GM10248 (cell line): ENCODE measurements around the gene PLCH1.

Experiments used
- CTCF ChIA-PET: fragments of 300-600 bp; sonication (Branson Sonifier 250); formaldehyde crosslinking; extraction: SDS; loops from one replicate; lab custom pipeline; 2021; ENCODE audit warnings: antibody characterized with exemption; lab: Yijun Ruan, JAX
- POLR2A ChIA-PET: fragments of 350-650 bp; sonication (Branson Sonifier 250); formaldehyde crosslinking; extraction: SDS; loops from one replicate; lab custom pipeline; 2020; ENCODE audit warnings: antibody characterized with exemption; lab: Yijun Ruan, JAX
- DNase-seq: peaks from one replicate; pipeline ENCODE4 v3.0.0; 2012; ENCODE audit errors: extremely low spot score
- TF ChIP-seq, protein P1 (sequence below): IDR thresholded peaks from 2 replicates; pipeline ENCODE4 v1.5.1; 2012; ENCODE audit warnings: mild to moderate bottlenecking, low read depth; ENCODE audit errors: extremely low read depth, missing control alignments, control extremely low read depth

Gene PLCH1

DNA sequence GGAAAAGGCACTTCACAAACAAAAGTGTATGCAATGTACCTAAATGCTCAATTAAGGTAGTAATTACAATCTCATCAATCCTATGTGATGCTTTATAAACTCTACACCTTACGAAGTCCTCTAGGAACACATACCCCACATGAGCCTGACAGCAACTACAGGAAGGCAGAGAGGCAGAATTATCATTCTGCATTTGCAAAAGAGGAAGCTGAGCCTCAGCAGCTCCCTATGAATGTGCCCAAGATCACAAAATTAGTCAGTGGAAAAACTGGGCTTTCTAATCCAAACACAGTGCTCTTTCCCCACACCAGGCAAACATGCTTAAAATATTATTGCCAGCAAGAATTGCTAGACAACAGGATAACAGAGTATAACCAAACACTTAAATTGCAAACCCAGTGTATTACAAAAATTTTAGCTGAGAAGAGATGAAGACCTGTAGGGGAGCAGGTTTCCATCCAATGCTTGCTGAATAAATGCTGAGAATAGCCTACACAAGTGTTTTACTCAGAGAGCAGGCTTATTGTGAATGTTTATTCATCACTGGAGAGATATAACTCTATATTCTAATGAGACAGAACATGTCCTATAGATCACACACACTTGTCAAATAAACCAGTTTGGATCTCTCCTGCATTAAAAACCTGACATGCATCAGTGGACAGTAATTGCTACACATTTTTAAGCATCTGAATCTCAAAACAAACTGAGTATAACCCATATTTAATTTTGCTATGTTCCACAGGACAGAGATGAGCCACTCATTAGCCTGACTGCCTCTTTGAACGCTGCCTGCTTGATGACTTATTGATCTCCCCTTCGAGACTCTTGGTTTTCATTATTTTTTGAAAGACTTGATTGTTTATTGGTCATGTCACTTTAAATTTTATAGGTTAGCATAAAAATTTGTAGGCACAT is 62.2 kb downstream of the PLCH1 start:
- ChIA-PET CTCF (interaction anchor here (1.1 to 1.3 kb wide), 3 partner anchors 13 to 18 kb away, joined by 3 read pairs; no protein-coding TSS in a partner anchor), POLR2A (no interaction called here)
- TF ChIP-seq, protein P1, sequence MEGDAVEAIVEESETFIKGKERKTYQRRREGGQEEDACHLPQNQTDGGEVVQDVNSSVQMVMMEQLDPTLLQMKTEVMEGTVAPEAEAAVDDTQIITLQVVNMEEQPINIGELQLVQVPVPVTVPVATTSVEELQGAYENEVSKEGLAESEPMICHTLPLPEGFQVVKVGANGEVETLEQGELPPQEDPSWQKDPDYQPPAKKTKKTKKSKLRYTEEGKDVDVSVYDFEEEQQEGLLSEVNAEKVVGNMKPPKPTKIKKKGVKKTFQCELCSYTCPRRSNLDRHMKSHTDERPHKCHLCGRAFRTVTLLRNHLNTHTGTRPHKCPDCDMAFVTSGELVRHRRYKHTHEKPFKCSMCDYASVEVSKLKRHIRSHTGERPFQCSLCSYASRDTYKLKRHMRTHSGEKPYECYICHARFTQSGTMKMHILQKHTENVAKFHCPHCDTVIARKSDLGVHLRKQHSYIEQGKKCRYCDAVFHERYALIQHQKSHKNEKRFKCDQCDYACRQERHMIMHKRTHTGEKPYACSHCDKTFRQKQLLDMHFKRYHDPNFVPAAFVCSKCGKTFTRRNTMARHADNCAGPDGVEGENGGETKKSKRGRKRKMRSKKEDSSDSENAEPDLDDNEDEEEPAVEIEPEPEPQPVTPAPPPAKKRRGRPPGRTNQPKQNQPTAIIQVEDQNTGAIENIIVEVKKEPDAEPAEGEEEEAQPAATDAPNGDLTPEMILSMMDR = no peak
- DNase-seq = no peak

DNA sequence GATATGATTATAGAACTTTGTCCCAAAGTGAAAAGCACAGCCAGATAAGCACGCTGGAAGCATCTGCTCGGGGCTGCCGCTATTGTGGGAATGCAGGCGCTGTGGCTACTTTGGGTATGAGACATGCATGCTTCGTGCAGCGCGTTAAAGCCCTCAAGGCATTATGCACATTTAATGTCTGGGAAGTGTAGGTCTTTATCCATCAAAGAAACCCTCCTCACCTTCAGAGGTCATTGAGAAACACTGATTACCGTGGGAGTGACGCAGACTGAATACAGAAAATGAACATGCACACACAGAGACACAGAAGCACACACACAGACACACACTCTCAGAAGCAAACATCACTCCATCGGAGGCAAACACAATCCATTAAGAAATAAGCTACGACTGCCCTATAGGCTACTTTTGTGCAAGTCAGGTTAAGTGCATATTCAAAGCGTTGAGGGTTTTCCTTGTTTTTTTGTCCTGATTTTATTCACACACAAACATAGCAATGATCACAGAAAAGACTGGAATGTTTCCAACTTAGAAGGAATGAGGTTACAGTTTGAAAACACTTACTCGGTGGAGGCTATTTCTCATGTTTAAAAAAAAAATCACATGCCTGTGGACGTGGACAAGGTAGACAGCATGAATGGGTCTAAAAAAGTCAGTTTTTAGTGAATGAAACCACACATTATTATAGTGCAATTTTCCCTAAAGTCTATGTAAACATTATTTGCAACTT is 68.5 kb downstream of the PLCH1 start:
- POLR2A ChIA-PET = no interaction called here

DNA sequence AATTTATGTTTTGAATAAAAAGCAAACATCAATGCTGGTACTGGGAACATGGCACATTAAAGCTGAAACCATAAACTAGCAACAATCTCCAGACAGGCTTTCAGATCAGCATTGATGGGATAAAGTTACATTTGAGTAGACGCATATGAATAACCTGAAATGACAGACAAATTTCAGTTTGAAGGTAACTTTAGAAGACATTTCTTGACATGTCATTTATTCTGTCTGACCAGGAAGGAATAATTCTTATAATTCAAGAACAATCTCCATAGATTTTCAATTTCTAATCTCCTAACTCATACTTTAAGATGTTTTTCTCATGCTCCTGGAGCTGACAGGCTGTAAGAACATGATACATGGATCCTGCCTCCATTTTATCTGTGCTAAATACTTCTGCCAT is 69.8 kb downstream of the PLCH1 start:
- no peak for DNase-seq
- TF ChIP-seq, protein P1 = no peak
- POLR2A ChIA-PET = no interaction called here
- CTCF ChIA-PET = no interaction called here

More for the DNA sequence above, 68.5 kb downstream of the PLCH1 start:
- TF ChIP-seq, protein P1 = no peak
- CTCF ChIA-PET = interaction anchor here (3.0 kb wide), 1 partner anchor 25 kb away, joined by 8 read pairs; no protein-coding TSS in a partner anchor
- no peak for DNase-seq

DNA sequence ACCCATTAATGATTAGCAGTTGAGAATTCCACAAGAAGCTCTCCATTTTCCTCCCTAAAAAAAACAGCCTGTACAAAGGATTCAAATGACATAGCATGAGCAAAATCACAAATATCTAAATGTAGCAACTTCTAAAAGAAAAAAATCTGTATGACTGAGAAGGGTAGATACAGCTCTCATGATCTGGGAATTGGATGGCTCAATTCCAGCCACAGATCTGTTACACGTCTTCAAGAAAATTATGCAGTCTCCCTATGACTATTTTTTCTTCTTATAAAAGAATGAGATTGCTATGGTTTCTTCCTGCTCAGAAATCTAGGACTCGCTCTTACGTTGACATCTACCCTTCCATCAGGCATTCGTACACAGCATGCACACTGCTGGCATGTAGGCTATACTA is 71.5 kb downstream of the PLCH1 start:
- TF ChIP-seq, protein P1 = no peak
- no peak for DNase-seq
- POLR2A ChIA-PET = no interaction called here
- CTCF ChIA-PET = interaction anchor here (1.6 to 1.7 kb wide), 2 partner anchors 11 to 24 kb away, joined by 3 to 4 read pairs; no protein-coding TSS in a partner anchor

DNA sequence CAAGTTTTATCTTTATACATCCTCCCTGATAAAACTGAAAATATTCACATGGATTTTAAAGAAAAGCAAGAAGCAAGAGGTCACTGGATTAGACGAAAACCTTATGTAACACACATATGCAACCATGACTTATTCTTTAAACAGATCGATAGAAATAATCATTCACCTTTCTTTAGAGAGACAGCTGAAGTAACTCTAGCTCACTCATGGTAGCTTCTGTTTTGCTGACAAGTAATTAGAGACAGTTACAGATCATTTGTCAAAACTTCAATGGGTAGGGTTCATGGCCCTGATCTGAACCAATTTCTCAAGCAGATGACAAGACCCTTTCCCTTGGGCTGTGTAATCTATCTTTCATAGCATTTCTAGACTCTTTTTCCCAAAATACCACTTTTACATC is 74.5 kb downstream of the PLCH1 start:
- DNase-seq = no peak
- TF ChIP-seq, protein P1 = no peak
- ChIA-PET CTCF (interaction anchor here (0.9 to 1.0 kb wide), 2 partner anchors 12 to 13 kb away, joined by 3 read pairs; no protein-coding TSS in a partner anchor), POLR2A (no interaction called here)

DNA sequence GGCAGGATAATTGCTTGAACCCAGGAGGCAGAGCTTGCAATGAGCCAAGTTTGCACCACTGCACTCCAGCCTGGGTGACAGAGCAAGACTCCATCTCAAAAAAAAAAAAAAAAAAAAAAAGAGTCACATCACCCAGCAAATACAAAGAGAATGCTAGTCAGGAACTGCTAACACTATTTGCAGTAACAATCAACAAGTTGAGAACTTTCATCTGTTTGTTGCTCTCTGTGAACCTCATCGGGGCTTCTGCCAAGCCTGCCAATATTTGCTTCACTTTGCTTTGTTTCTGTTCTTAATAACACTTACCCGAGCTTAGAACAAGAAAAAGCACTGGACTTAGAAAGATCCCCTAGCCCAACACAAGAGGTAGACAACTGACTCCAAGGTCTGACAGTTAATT is 76.9 kb downstream of the PLCH1 start:
- ChIA-PET CTCF (no interaction called here), POLR2A (no interaction called here)
- TF ChIP-seq, protein P1 = no peak
- no peak for DNase-seq
